Right ventricle myocardium superior (tissue), 1 donor: Measurements from ENCODE around the gene POLG2. TPM values are rescaled to one million over a fixed set of nuclear protein-coding genes. Genes with fewer than 3 reads are reported as not detected.
A peak's percentile ranks its signal among the peaks of the same experiment; 100 is the strongest.

Experiments used
- ATAC-seq: fragments of 200-7000 bp; cut with Tn5 transposase; one replicate; pipeline ENCODE4 v1.9.1; 2020; ENCODE audit warnings: mild to moderate bottlenecking; ENCODE audit not compliant: poor library complexity
- DNase-seq: peaks from one replicate; pipeline ENCODE4 v3.0.0-alpha.2; 2020
- intact Hi-C: fragments of 100-400 bp; cut with DNase I; formaldehyde crosslinking; loops from one replicate; pipeline ENCODE4 v1.11.2; 2022
- long read RNA-seq: library from polyadenylated mRNA; unstranded; transcript quantifications from one replicate; pipeline ENCODE4 v2.0.0, GENCODE V29; 2021
- total RNA-seq: library from RNA; stranded (reverse); fragmentation: NEBNext Ultra II Directional; extraction: Animal tissue kit (Norgen Biotek cat#: 25700); gene quantifications from one replicate; pipeline ENCODE4 v1.2.1, GENCODE V29; 2021
- donor health status: DM: no; HTN: yes; CAD: no; lungs with severe emphysema.

Gene POLG2
- total RNA-seq, result 7.4 TPM
- long read RNA-seq, transcript POLG2-201 (8 exons, 1,564 nt), result major isoform, 10 of 15 reads
- long read RNA-seq, partial matches to known transcripts, result 0 of 15 reads
- long read RNA-seq, other reads (novel, unspliced or antisense), result 5 of 15 reads

DNA sequence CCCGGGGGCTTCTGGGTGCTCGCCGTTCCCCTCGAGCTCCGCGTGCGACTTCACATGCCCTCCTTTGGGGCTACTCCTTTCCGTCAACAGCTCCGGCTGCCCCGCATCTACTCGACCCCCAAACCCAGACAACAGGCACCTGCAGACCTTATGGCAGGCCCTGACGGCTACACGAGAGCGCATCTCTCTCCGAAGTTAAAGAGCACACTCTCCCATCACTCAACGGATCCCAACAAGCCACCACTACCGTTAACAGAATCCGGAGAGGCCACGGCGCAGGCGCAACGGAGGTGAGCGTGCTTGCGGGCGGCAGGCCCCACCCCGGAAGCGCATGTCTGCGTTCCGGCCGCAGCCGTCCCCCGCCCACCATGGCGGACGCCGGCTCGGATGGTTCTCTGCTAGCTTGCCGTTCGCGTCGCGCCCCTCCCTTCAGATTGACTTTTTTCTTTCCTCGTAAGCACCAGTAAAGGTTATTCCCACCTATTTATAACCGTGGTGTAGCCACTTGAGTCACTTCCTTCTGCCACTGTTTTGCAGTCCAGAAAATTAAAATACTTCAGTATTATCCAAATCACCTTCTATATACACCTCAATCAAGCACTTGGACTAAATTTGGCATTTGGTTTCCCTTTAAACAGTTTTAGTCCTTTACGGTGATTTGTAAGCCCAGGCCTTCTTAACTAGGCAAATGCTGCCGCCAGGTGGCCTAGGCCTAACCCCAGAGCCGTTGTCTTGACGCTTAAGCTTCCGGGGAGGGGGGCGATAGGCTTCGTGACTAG lies at the start of gene POLG2:
Gene POLG2, minus strand, starts transcription at position 269 of the 779 bp plus-strand sequence. Its CDS starts 86 bp downstream, at position 183.
- ATAC-seq, result peak; percentile 97
- DNase-seq, result peak; percentile 98
- intact Hi-C loops, result no loop called here

DNA sequence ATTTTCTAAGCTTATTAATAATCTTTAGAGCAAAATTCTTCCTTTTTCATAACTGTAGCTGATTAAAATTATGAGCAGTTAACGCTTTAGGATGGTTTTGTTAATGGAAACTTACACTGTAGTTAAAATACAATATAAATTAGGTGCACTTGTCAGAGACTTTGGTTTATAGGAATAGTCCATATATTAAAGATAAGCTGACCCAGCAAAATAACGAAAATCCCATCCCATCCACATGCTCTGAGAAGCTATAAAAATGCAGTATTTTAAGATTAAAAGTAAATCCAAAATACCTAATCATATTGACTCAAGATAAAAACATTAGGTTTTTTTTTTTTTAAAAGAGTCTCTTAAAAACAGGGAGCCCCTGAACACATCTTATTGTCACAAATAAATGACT lies 47.9 kb upstream of the POLG2 start:
- ATAC-seq (no peak), DNase-seq (no peak)
- intact Hi-C loops, result no loop called here

DNA sequence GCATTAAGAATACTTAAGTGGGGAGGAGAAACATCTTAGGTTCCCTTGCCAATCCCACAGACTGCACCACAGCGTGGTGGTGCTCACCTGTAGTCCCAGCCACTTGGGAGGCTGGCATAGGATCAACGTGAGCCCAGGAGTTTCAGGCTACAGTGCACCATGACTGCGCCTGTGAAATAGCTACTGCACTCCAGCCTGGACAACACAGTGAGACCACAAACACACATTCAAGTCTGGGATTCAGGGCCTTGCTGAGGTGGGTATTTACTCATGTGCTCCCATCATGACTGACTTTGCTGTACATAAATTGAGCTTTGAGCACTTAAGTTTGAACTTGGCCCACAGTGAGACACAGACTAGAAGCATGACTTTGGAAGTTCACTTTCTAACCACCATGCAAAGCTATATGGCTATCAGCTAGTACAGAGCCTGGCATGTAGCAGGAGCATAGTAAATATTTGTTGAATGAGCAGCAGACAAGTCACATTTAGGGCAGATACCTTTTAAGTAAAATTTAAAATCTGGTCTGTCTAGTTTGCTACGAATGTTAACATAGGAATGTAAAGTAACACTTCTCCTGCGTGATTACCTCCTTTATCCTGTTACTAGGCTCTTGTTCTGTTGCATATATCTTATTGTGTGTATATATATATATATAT lies 43.4 kb upstream of the POLG2 start:
- no peak for ATAC-seq
- no peak for DNase-seq
- intact Hi-C loops, result no loop called here

DNA sequence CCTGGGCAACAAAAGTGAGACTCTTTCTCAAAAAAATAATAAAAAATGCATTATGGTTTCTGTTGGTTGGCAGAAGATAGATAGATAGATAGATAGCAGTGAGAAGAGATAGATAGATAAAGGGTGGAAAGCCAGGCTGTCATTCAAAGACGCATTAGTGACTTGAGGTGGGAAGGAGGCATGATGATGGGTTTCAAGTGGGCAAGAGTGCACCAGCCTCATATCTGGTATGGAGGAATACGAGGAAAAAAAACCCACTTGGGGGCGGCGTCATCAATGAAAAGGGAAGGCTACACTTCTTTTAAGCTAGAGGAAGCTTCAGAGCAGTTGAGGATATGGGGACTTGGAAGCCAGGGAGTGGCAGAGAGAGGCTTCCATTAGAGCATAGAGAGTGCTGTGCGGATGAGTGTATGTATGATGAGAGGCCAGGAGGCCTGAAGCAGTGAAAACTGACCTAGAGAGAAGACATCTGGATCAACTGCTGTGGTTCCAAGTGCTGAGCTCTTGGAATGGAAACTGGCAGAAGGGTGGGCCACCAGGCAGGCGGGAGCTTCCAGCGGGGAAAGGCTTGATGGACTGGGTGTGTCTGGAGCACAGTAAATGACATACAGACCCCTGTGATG lies 41.8 kb upstream of the POLG2 start:
- no peak for DNase-seq
- peak; percentile 31 for ATAC-seq
- intact Hi-C loops, result no loop called here

DNA sequence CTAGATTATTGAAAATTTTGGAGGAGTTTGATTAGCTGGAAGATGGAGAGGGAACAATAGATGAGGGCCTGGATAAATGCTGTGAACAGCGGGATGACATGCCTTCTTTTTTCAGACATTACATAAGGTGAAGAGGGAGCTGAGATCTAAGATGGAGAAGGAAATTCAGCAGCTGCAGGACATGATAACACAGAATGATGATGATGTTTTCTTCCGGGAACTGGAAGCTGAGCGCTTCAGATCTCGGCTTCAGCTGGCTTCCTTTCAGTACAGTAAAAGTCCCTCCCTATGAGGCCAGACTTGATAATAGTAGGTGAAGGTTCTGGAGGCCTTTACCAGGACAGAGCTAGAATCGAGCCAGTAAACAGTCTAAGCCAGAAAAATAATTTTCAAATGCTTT lies 40.6 kb upstream of the POLG2 start:
- DNase-seq, result no peak
- no peak for ATAC-seq
- intact Hi-C loops, result no loop called here

DNA sequence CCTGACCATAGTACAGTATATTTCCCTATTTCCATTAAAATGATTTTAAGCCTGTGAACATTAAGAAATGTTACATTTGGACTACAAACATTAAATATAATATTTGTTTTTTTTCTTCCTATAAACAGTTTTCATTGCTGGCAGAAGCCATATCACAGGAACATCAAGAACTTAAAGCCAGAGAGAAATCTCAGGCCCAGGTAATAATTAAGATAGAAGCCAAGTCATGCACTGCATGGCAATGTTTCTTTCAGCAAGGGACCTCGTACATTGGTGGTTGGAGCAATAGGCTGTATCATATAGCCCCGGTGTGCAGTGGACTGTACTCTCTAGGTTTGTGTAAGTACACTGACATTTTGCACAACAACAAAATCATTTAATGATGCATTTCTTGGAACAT lies 40.1 kb upstream of the POLG2 start:
- intact Hi-C loops, result no loop called here
- no peak for DNase-seq
- ATAC-seq, result no peak

DNA sequence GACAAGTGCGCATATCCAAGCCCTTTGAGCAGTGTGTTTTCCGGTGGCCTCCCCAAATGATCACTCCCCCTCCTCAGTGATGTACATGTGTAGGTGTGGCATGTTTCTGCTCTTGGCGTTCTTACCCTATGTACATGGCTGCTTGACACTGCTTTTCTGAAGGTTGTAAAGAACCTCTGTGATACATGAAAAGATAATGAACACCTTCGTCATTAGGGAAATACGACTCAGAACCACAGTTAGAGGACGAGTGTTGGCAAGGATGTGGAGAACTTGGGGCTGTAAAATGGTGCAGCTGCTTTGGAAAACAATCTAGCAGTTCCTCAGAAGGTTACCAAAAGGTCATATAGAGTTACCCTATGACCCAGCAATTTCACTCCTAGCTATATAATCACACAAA lies 38.5 kb upstream of the POLG2 start:
- no peak for ATAC-seq
- intact Hi-C loops, result no loop called here
- no peak for DNase-seq

DNA sequence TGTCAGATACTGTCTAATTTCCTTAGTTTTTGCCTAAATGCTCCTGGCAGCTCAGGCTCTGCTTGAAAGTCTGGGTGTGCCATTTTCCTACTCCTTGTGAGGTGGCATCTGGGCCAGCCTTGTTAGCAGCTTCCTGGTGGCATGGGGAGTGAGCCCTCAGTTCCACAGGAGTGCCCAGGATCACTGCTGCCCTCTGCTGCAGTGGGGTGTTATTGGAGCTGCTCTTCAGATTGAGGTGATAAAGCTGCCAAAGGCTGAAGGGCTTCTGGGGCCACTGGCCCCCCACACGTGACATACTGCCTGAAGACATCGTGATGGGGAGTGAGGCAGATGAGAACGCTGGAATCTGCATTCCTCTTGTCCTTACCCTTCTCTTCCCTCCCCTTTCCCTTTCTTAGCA lies 37.3 kb upstream of the POLG2 start:
- no peak for ATAC-seq
- intact Hi-C loops, result no loop called here
- DNase-seq, result no peak

DNA sequence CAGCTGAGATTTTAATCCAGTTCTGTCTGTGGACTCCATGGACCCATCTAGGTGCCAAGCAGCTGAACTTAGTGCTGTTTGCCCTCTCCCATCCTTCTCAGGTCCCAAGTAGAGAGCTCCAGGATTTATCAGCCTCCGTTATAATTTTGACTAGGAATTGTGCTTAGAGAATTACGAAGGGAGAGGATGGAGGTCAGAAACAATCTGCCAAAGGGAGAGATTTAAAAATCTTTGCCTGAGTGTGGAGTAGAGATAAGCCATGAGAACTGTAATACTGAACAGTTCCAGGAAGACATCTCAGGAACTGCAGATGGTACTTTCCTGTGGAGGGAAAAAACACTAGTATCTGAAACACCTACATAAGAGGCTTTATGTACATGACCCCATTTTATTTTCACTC lies 36.9 kb upstream of the POLG2 start:
- DNase-seq (no peak), ATAC-seq (no peak)
- intact Hi-C loops, result no loop called here

DNA sequence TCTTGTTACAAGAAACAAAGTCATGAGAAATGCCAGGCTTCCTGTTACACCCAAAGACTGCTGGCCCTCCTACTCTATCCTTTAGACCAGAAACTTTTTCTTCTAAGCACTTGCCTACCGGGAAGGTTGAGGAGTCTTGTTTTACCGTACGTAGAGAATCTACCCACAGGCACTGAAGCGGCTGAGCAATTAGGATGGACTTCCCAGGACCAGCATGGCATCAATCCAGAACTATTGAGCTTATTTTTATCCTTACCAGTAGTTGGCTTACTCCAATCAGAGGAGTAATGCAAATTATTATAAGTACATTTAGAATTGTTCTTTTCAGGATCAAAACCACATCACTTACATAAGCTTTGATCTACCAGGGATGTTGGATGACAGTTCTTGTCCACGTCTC lies 35.6 kb upstream of the POLG2 start:
- ATAC-seq (peak; percentile 55), DNase-seq (no peak)
- intact Hi-C loops, result no loop called here

DNA sequence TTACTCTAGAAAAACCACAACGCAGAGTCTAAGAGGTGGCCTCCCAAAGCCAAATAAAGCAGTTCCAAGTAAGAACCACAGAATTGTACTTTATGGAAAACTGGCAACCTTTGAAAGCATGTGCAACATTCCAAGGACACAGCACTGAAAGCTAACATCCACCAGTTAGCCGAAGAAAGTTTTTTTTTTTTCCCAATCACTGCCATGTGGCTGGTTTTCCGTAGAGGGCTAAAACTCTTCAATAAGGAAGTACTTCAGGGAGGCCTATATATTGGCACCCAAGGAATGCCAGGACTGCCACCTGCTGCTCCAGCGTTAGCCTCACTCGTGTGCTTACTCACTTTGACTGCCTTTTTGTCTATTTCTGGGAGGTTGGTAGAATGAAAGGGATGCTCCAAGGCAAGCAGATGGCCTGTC lies 35.1 kb upstream of the POLG2 start:
- ATAC-seq (peak; percentile 18), DNase-seq (no peak)
- intact Hi-C loops, result no loop called here

DNA sequence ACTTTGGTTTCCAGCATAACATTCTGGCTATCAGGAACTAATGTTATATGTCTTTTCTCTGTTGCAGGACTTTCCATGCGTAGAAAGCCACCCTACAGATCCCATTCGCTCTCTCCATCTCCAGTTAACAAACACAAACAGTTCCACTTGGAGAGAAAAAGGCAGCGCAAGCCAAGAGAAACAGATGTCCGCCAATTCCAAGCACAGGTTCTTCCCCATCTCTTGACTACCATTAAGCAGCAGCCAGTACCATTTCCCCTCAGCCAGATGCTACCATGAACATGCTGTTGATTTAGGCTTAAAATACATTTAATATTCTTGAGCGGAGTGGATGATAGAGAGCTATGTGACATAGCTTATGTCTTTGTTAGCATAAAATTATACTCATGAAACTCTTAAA lies 32.4 kb upstream of the POLG2 start:
- ATAC-seq (no peak), DNase-seq (no peak)
- intact Hi-C loops, result no loop called here

DNA sequence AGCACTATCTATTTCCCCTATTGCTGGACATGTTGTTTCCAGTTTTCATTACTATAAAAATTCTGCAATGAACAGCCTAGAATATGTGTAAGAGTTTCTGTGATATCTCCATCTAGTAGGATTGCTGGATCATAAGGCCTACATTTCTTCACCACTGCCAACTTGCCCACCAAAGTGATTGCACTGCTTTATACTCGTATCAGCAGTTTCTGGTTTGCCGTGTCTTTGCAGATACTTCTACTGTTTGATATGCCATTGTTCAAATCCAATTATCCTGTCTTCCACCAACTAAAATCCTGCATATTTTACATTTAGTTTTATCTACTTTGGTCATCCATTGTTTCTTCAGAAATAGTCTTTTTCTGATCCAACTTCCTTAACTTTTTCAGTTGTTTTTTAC lies 31.1 kb upstream of the POLG2 start:
- intact Hi-C loops, result no loop called here
- DNase-seq (no peak), ATAC-seq (no peak)

DNA sequence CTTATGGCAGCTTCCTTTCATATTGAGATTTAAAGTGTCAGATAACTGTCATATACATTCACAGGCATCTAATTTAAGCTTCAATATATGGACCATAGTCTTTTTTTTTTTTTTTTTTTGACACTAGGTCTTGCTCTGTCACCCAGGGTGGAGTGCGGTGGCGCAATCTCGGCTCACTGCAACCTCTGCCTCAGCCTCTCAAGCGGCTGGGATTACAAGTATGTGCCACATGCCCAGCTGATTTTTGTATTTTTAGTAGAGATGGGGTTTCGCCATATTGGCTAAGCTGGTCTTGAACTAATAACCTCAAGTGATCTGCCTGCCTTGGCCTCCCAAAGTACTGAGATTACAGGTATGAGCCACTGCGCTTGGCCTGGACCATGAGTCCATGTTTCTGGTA lies 23.5 kb upstream of the POLG2 start:
- DNase-seq (no peak), ATAC-seq (no peak)
- intact Hi-C loops, result no loop called here

DNA sequence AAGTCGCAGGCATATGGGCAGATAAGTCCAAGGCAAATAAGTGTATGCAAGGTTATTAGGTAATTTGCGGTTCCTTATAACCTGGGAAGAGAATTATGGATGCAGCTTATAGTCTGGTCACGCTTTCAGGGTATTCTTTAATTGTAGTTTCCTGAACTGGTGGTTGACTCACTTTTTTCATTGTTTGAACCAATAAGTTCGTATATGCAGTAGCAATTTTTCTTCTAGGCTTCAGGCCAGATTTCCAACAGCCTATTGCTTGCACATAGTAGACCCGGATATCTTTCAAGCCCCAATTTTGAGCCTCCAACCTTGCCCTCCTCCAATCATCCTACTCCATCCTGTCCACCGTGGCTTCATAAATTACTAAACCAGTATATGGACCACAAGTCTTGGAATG lies 22.7 kb upstream of the POLG2 start:
- intact Hi-C loops, result no loop called here
- no peak for ATAC-seq

DNA sequence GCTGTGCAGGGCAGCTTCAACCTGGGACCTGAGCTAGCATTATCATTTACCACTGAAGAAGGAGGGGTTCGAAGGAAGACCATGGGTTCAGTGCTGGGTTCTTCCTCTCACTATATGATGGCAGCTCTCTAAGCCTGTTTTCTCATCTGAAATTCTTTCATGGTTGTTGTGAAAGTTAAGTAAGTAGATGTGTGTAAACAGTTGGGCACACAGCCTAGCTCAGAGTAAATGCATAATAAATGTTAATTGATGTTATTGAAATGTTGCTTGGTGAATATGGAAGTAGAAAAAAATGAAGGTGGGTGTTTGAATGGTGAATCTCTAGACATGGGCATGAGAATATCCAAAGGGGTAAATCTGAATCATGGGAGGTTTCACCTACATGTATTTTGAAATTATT lies 19.0 kb upstream of the POLG2 start:
- ATAC-seq, result no peak
- DNase-seq, result no peak
- intact Hi-C loops, result no loop called here

More for the DNA sequence above, 22.7 kb upstream of the POLG2 start:
- no peak for DNase-seq

DNA sequence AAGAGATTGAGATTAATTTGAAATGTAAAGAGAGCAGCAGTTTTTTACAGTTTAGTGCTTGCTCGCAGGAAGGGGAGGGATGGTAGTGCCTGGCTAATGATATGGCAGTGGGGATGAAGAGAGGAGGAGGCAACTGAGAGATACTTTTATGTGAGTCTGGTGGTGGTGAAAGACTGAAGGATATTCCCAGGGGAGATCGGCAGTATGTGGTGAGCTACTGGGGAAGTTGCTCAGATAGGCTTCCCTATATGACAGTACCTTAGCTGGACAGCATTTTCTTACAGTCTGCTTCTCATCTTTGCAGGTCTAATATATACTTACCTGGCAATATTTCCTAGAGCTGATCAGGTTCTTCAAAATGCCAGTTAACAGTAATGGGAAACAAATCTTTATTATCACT lies 18.6 kb upstream of the POLG2 start:
- DNase-seq (no peak), ATAC-seq (no peak)
- intact Hi-C loops, result no loop called here

DNA sequence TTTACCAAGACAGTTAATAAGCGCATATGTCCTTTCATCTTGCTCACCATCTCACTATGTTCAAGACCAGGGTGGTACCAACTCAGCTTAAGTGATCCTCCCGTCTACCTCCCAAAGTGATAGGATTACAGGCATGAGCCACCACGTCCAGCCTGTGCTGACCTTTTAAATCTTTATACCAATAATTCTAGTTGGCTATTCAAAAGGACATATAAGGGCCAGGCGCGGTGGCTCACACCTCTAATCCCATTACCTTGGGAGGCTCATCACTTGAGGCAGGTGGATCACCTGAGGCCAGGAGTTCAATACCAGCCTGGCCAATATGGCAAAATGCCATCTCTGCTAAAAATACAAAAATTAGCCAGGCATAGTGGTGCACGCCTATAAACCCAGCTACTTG lies 12.3 kb upstream of the POLG2 start:
- no peak for DNase-seq
- no peak for ATAC-seq
- intact Hi-C loops, result no loop called here

DNA sequence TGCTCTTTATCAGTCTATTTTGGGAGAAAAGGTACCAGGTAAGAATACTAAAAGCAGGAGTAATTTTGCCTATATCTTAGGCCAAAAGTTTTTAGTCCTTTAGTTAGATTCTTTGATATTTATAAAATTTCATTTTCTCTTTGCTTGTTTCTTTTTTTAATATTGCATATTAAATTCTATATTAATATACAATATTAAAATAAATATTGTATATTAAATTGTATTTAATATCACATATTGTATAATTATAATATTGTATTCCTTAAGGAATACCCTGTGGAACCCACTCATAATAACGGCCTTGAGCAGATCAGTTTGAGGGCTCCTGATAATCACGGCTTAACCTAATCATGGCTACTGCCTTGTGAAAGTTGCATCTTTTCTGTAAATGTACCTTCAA lies 11.8 kb upstream of the POLG2 start:
- ATAC-seq, result no peak
- no peak for DNase-seq
- intact Hi-C loops, result no loop called here

DNA sequence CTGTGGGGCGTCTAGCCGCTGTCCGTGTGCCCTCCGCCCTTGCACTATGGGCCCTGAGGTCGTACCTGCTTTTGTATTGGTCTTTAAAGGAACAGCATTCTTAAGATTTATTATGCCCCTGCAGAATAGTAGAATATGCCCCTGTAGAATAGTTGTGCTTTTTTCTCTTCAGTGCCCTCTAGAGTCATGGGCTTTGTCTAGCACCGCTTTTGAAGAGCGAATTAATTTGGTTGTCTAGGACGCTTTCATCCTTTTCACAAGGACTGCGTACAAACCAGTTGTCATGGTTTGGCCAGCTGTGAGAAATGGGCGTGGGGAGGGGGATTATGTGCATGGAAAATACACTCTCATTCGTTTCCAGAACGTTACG lies 10.5 kb upstream of the POLG2 start:
- DNase-seq, result no peak
- intact Hi-C loops, result no loop called here
- peak; percentile 26 for ATAC-seq
